ENCODE results near the gene DNAJC17. TPM values are rescaled to one million over a fixed set of nuclear protein-coding genes. Genes with fewer than 3 reads are reported as not detected.

The DNAJC17 gene, protein sequence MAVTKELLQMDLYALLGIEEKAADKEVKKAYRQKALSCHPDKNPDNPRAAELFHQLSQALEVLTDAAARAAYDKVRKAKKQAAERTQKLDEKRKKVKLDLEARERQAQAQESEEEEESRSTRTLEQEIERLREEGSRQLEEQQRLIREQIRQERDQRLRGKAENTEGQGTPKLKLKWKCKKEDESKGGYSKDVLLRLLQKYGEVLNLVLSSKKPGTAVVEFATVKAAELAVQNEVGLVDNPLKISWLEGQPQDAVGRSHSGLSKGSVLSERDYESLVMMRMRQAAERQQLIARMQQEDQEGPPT
- 12.9 TPM for total RNA-seq

DNA sequence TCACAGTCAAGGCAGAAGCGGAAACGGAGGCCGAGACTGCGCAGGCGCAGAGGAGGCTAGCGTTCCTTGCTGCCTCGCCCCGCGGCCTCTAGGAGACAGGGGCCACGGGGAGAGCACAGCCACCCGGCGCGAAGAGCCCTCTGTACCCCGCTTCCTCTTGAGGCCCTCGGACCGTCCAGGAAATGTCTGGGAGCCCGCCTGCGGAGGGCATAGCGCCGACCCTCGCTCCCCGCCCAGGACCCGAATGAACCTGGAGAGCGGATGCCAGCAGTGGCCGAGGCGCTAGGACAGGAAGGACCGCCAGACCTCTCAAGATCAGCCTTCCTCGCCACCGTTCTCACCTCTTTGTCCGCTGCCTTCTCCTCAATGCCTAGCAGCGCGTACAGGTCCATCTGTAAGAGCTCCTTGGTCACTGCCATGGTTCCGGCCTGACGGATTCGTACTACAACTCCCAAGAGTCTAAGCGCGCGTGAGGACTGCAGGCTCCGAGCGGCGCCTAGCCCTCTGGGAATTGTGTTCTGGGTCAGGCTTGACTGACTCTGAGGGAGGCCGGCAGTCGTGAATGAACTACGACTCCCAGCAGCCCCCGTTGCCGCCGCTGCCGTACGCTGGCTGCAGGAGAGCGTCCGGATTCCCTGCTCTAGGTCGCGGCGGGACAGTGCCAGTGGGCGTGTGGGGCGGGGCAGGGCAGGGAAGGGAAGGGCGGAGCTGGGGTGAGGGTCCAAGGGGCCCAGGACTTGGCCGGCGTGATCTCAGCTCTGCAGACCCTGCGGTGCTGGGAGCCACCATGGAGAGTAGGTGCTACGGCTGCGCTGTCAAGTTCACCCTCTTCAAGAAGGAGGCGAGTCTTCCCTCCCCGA is at the start of gene DNAJC17, which contains the start of gene ZFYVE19:
TSS of gene DNAJC17 (minus strand) at position 446 of the 860 bp plus-strand sequence. CDS start at position 419, 27 bp downstream.
TSS of gene ZFYVE19 (plus strand) at position 62 of the 860 bp plus-strand sequence. CDS start at position 563, 501 bp downstream.

DNA sequence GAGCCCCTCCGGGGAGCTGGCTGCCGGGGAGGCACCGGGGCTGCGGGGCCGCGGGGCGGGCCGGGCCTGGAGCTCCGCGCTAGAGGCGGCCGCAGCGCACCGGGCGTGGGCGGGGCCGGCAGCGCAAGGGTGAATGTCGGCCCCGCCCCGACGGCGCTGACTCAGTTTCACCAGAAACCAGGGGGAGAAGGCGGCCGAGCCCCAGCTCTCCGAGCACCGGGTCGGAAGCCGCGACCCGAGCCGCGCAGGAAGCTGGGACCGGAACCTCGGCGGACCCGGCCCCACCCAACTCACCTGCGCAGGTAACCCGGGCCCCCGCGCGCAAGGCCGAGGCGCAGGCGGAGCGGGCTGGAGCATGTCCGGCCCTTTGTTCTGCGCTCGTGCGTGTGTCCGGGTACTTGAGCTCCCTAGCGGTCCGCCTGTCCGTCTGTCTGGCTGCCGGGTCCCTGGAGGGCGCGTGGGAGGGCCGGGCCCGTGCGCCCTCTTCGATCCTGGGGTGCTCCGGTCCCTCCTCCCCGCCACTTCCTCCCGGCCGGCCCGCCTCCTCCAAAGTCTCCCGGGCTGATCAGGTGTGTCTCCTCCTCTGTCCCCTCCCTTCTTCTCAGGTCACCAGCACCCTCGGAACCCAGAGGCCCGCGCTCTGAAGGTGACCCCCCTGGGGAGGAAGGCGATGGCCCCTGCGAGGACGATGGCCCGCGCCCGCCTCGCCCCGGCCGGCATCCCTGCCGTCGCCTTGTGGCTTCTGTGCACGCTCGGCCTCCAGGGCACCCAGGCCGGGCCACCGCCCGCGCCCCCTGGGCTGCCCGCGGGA is 36.8 kb upstream of the DNAJC17 start, which contains the start of gene SPINT1:
TSS of gene SPINT1 (plus strand) at position 164 of the 811 bp plus-strand sequence. CDS start at position 671, 507 bp downstream.

DNA sequence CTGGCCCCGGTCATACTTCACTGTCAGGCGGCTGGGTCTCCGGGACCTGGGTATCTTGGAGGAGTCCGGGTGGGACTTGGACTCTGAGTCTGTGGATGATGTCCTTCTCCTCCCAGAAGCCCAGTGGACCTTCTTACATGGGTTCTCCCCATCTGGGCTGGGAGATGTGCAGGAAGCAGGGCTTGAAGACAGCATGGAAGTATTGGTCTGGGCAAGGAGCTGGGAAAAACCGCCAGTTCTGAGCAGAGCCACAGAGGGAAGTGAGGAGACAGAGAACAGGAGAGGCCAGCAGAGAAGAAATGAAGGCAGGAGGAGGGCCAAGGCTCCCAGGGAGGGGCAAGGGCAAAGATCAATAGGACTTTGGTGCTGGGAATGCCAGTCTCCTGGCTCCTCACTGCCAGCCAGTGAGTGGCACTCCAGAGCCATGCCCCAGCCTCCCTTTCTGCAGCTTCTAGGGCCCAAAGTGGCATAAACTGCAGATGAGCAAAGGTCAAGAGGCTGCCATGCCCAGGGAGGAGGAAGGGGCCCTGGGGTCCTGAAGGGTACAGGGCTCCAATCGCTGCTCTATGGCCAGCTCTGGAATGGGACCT is 21.3 kb upstream of the DNAJC17 start, which contains the start of gene PPP1R14D:
TSS of gene PPP1R14D (minus strand) at position 262 of the 590 bp plus-strand sequence. CDS start at position 195, 67 bp downstream.

DNA sequence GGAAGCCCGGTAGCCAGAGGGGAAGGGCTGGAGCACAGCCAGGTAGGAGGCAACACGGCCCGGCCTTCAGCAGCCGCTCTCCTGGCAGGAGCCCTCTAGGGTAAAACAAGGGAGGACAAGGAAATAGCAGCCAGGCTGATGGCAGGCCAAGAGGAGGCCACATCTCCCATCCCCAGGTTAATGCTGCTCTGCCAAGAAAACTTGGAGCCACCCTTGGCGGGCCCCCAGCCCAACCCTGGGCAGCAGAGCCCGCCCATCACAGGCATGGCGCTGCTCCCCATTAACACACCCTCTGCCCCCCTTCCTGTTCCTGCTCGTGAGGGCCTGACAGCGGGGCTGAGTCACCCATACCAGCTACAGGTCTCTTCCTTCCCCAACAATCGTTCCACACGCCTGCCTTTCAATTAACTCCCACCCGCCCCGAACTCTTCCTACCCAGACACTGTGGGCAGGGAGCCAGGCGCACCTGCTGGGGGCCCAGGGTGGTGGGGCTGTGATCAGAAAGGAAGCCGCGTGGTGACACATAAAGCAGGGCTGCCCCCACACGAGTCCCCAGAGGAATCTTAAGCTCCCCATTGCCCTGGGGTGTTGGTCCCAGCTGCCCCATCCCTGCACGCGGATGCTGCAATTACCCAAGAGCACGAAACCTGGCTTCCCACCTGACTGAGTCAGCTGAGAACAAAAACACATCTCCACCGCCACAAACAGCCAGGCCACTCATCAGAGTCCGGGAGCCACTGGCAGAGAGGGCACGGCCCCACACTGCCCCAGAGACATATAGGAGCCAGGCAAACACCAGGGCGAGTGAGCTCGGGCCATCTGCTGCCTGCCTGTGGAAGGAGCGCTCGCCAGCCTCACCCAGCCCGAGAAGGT is 37.8 kb downstream of the DNAJC17 start, which contains the start of gene C15orf62:
TSS of gene C15orf62 (plus strand) at position 707 of the 873 bp plus-strand sequence. CDS start 516 bp downstream, outside the sequence.

DNA sequence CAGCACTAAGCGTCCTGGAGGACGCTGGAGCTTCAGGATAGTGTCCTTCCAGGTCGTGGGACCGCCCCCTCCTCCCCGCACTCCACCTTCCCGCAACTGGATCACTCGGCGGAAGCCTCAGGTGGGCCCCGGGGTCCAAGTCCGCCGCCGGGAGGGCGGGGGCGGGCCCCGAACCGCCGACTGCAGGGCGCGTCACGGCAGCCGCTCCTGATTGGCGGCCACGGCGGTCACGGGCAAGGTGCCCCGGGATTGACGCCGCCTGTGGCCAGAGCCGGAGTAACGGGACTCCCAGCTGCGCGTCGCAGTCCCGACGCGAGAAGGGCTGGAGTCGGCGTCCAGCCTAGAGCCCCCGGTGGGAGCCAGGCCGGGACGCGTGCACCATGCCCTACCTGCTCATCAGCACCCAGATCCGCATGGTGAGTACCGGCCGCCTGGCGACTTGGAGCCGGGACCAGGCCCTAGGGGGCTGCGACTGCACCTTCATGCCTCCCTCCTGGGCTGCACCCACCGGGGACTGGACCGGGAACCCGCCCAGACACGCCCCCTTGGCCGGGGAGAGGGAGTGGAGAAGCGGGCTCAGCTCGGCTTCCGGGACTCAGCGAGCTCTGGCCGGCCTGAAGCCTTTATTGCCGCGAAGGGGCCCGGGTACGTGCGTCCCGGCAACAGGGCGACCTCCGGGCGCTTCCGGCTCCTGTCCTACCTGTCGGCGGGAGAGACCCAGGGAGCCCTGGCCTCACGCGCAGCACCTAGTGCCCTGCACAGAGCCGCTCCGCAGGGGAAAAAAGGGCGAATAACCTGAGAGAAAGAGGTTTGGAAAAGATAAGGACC is 43.3 kb downstream of the DNAJC17 start, which contains the start of gene GCHFR:
TSS of gene GCHFR (plus strand) at position 268 of the 828 bp plus-strand sequence. CDS start at position 381, 113 bp downstream.

DNA sequence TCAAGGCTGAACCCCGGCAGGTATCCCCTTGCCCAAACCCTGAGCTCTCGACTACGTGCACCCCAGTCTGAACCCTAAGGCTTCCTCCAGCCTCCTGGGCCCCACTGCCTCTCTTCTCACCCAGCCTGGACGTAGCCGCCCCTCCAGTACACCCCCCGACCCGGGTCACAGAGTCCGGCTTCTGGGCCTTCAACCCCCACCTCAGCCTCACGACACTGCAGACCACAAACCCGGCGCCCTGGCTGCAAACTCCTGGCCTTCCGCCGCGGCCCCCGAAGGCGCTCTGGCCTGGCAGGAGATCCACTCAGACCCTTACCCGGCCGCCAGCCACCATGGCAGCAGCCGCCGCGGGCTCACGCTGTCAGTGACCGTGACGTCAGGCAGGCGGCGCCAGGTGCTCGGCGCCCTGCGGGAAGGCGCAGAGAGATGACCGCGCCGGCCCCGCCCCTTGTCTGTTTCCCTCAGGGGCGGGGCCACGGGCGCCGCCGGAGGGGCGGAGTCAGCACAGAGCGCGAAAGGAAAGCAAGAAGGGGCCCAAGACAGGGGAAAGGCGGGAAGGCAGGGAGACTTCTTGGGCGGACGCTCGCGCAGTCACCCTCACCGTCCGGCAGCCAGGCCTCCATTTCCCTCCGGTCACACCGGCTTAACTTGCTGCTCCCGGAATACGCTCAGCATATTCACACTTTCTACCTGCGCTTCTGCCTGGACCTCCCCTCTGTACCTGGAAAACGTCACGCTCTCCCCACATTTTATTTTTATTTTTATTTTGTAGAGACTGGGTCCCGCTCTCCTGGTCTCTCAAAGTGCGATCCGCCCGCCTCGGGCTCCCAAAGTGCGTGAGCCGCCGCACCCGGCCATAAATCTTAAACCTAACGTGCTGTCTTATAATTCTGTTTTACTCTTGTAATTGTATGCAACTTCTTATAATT is 52.1 kb downstream of the DNAJC17 start, which contains the start of gene RMDN3:
TSS of gene RMDN3 (minus strand) at position 372 of the 929 bp plus-strand sequence. CDS start 471 bp downstream, outside the sequence.

Small RNA genes within 50 kb of the gene (small RNA-seq; reads per million reads assigned to genes)
- not detected for gene SUMO2P15

Other genes with a start within 250 kb of the DNAJC17 start
- 25.1 TPM for gene CCDC32, start 242.4 kb downstream of the DNAJC17 start, total RNA-seq
- gene RPUSD2, start 238.2 kb downstream of the DNAJC17 start, total RNA-seq: 11.8 TPM
- 12.0 TPM for gene KNL1, start 213.2 kb downstream of the DNAJC17 start, total RNA-seq
- 1.8 TPM for gene RAD51, start 112.3 kb downstream of the DNAJC17 start, total RNA-seq
- gene RMDN3, start 52.2 kb downstream of the DNAJC17 start, total RNA-seq: 21.2 TPM
- 18.0 TPM for gene GCHFR, start 43.4 kb downstream of the DNAJC17 start, total RNA-seq
- 0.46 TPM for gene C15orf62, start 37.5 kb downstream of the DNAJC17 start, total RNA-seq
- gene ZFYVE19, start 384 bp downstream of the DNAJC17 start, total RNA-seq: 22.4 TPM
- not detected for gene PPP1R14D, start 21.2 kb upstream of the DNAJC17 start, total RNA-seq
- gene SPINT1, start 36.6 kb upstream of the DNAJC17 start, total RNA-seq: 6.9 TPM
- gene RHOV, start 66.8 kb upstream of the DNAJC17 start, total RNA-seq: 7.4 TPM
- gene VPS18, start 87.0 kb upstream of the DNAJC17 start, total RNA-seq: 29.5 TPM
- gene DLL4, start 121.9 kb upstream of the DNAJC17 start, total RNA-seq: 5.1 TPM
- gene CHAC1, start 146.0 kb upstream of the DNAJC17 start, total RNA-seq: 6.2 TPM

Measured in diencephalon (tissue), 1 donor.